Left ventricle myocardium inferior (tissue), 1 donor: Measurements from ENCODE around the gene PPP1R14C. TPM values are rescaled to one million over a fixed set of nuclear protein-coding genes. Genes with fewer than 3 reads are reported as not detected.
A peak's percentile ranks its signal among the peaks of the same experiment; 100 is the strongest.

Experiments used
- DNase-seq: peaks from one replicate; pipeline ENCODE4 v3.0.0-alpha.2; 2020
- H3K27ac ChIP-seq: fragments of 200-600 bp; replicated peaks from 2 replicates; pipeline ENCODE4 v1.8.0; 2021
- H3K27me3 ChIP-seq: fragments of 200-600 bp; 2 replicates; pipeline ENCODE4 v1.8.0; 2021; ENCODE audit warnings: low read depth
- H3K36me3 ChIP-seq: fragments of 200-600 bp; 2 replicates; pipeline ENCODE4 v1.8.0; 2021
- H3K4me1 ChIP-seq: fragments of 200-600 bp; 2 replicates; pipeline ENCODE4 v1.8.0; 2021
- H3K4me3 ChIP-seq: fragments of 200-600 bp; 2 replicates; pipeline ENCODE4 v1.8.0; 2021; ENCODE audit warnings: mild to moderate bottlenecking, moderate library complexity
- H3K9me3 ChIP-seq: fragments of 200-600 bp; replicated peaks from 2 replicates; pipeline ENCODE4 v1.8.0; 2021
- CTCF ChIP-seq: fragments of 200-600 bp; IDR thresholded peaks from 2 replicates; pipeline ENCODE4 v1.8.0; 2021; ENCODE audit warnings: antibody characterized with exemption, mild to moderate bottlenecking, borderline replicate concordance
- intact Hi-C: fragments of 100-400 bp; cut with micrococcal nuclease; formaldehyde crosslinking; loops from one replicate; pipeline ENCODE4 v1.11.0; 2022
- total RNA-seq: library from RNA; stranded (reverse); fragmentation: NEBNext Ultra II Directional; extraction: Animal tissue kit (Norgen Biotek cat#: 25700); gene quantifications from one replicate; pipeline ENCODE4 v1.2.1, GENCODE V29; 2021
- donor health status: DM: no; HTN: yes; CAD: no; lungs with severe emphysema.

PPP1R14C gene
- total RNA-seq, 1 donor from 2014 or later = 116 TPM

DNA sequence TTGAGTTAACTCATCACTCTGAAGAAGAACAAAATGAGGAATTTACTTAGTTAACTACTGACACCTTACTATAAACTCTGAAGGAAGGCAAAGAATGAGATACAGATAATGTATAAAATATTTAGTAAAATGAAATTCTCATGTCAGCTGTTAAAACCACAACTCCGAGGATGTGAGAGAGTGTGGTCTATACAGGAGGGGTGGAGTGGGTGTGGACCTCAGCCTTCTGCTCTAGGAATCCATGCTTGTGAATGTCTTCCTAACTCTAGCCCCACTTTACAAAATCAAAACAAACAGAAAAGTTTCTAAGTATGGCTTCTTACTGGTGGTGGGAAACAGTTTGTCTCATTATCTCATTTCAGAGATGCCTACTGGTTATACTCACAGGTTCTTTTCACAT is 14.2 kb downstream of the PPP1R14C start:
- H3K27me3 ChIP-seq = peaks cover 10% of the 10 kb centered on the region
- H3K9me3 ChIP-seq = no peaks in the 10 kb centered on the region
- DNase-seq = no peak
- H3K36me3 ChIP-seq = no peaks in the 10 kb centered on the region
- H3K4me3 ChIP-seq = no peak overlapping the region
- intact Hi-C loops = no loop called here
- H3K27ac ChIP-seq = no peak overlapping the region
- peaks cover 24% of the 10 kb centered on the region for H3K4me1 ChIP-seq
- no peak for TF ChIP-seq CTCF

GRCh38 chr6:150159757-150160156 is 16.9 kb downstream of the PPP1R14C start:
- Histone ChIP-seq H3K27ac (no peak overlapping the region), H3K9me3 (no peaks in the 10 kb centered on the region), H3K27me3 (no peaks in the 10 kb centered on the region), H3K36me3 (no peaks in the 10 kb centered on the region), H3K4me1 (no peaks in the 10 kb centered on the region), H3K4me3 (no peak overlapping the region)
- no peak for DNase-seq
- TF ChIP-seq CTCF = no peak
- intact Hi-C loops = no loop called here

GRCh38 chr6:150163970-150164369 is 21.1 kb downstream of the PPP1R14C start:
- DNase-seq = no peak
- Histone ChIP-seq H3K27ac (no peak overlapping the region), H3K4me3 (no peak overlapping the region), H3K4me1 (peaks cover 18% of the 10 kb centered on the region), H3K36me3 (no peaks in the 10 kb centered on the region), H3K27me3 (no peaks in the 10 kb centered on the region), H3K9me3 (no peaks in the 10 kb centered on the region)
- intact Hi-C loops = no loop called here
- no peak for TF ChIP-seq CTCF

- peaks cover 18% of the 10 kb centered on the region for H3K4me1 ChIP-seq
- no peaks in the 10 kb centered on the region for H3K36me3 ChIP-seq
- peak overlapping the region; percentile 80 for H3K27ac ChIP-seq
- H3K9me3 ChIP-seq = no peaks in the 10 kb centered on the region
- intact Hi-C loops = no loop called here
- H3K27me3 ChIP-seq = no peaks in the 10 kb centered on the region
- H3K4me3 ChIP-seq = no peak overlapping the region
- no peak for DNase-seq
- TF ChIP-seq CTCF = no peak
Observed at GRCh38 chr6:150165020-150165702, 22.3 kb downstream of the PPP1R14C start.

DNA sequence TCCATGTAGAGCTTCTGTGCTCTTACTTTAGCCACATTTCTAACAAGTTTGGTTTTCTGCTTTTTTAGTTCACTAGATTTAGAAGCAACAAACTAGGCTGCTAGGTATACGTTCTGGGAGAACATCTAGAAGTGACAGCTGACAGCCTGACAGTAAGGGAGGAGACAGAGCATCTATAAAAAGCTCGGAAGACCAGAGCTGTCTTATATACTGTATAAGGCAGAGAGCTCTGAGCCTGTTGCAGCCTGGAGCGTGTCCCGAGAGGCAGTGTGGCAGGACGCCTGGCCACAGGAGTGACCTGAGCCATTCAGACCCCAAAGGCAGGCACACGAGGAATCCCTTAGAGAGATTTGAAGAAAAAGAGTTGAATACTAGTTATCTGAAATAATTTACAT is 24.6 kb downstream of the PPP1R14C start:
- intact Hi-C loops = no loop called here
- Histone ChIP-seq H3K4me3 (peak overlapping the region; percentile 17), H3K27me3 (no peaks in the 10 kb centered on the region), H3K9me3 (no peaks in the 10 kb centered on the region), H3K4me1 (peaks cover 20% of the 10 kb centered on the region), H3K27ac (peak overlapping the region; percentile 80), H3K36me3 (no peaks in the 10 kb centered on the region)
- TF ChIP-seq CTCF = no peak
- DNase-seq = peak; percentile 47

DNA sequence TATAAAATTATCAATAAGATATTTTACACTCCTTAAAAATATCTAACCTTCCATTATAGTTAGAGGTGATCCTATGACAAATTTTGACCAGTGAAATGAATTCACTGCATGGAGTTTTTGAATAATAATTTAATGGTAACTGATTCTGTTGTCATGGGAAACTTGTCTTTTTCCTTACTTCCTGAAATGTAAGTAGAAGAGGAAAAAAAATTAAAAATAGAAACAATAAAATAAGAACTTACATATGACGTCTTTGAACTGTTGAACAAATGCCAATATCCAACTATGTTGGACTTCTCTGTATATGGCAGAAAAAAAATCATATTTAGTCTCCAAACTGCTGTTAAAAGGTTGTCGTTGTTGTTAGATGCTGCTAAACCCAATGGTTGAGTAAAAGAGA is 26.3 kb downstream of the PPP1R14C start:
- TF ChIP-seq CTCF = no peak
- Histone ChIP-seq H3K4me1 (peaks cover 32% of the 10 kb centered on the region), H3K27ac (no peak overlapping the region), H3K36me3 (no peaks in the 10 kb centered on the region), H3K4me3 (no peak overlapping the region), H3K27me3 (no peaks in the 10 kb centered on the region), H3K9me3 (no peaks in the 10 kb centered on the region)
- no peak for DNase-seq
- intact Hi-C loops = no loop called here
